IMR-90 (cell line): ENCODE measurements around the gene TICAM2. TPM values are rescaled to one million over a fixed set of nuclear protein-coding genes. Genes with fewer than 3 reads are reported as not detected.

Source experiments
- ATAC-seq: fragments of 200-7000 bp; cut with Tn5 transposase; 2 replicates; pipeline ENCODE4 v1.9.1; 2020; ENCODE audit warnings: low read depth, mild to moderate bottlenecking, moderate library complexity
- BruUV-seq: library from RNA; stranded (reverse); fragments of 400-500 nt; replicated peaks from 2 replicates; lab custom pipeline; 2021; lab: Mats Ljungman, UMichigan
- CTCF ChIA-PET: fragments of 300-600 bp; formaldehyde crosslinking; extraction: SDS; loops from one replicate; lab custom pipeline; 2021; ENCODE audit warnings: antibody characterized with exemption; lab: Yijun Ruan, JAX
- POLR2A ChIA-PET: fragments of 300-600 bp; sonication (Branson Sonifier 250); formaldehyde crosslinking; loops from one replicate; lab custom pipeline; 2022; ENCODE audit warnings: antibody characterized with exemption; ENCODE audit not compliant: unreplicated experiment; lab: Charles Lee
- DNase-seq: peaks from one replicate; pipeline ENCODE4 v3.0.0; 2013
- H2AFZ ChIP-seq: replicated peaks from 2 replicates; pipeline ENCODE3; 2013; ENCODE audit warnings: low read length, mild to moderate bottlenecking; ENCODE audit not compliant: poor library complexity
- H2AK5ac ChIP-seq: 2 replicates; pipeline ENCODE4 v1.6.1; 2013; ENCODE audit warnings: low read depth, low read length, inconsistent platforms
- H2AK9ac ChIP-seq: replicated peaks from 2 replicates; pipeline ENCODE3; 2013; ENCODE audit warnings: mild to moderate bottlenecking, low read depth, low read length, moderate library complexity; ENCODE audit not compliant: poor library complexity
- H2BK120ac ChIP-seq: 2 replicates; pipeline ENCODE4 v1.6.1; 2013; ENCODE audit warnings: low read depth, low read length, inconsistent platforms
- H2BK15ac ChIP-seq: 3 replicates; pipeline ENCODE4 v1.6.1; 2013; ENCODE audit warnings: low read depth, low read length, inconsistent platforms
- H2BK20ac ChIP-seq: 2 replicates; pipeline ENCODE4 v1.6.1; 2013; ENCODE audit warnings: low read depth, mild to moderate bottlenecking, inconsistent platforms, low read length, moderate library complexity
- H2BK5ac ChIP-seq: 2 replicates; pipeline ENCODE4 v1.6.1; 2013; ENCODE audit warnings: mild to moderate bottlenecking, low read depth, low read length, inconsistent platforms; ENCODE audit not compliant: poor library complexity, severe bottlenecking
- H3K14ac ChIP-seq: replicated peaks from 2 replicates; pipeline ENCODE4 v1.6.1; 2013; ENCODE audit warnings: low read depth, low read length, inconsistent platforms
- H3K18ac ChIP-seq: 2 replicates; pipeline ENCODE4 v1.6.1; 2013; ENCODE audit warnings: low read depth, low read length, control low read depth
- H3K23ac ChIP-seq: 2 replicates; pipeline ENCODE4 v1.6.1; 2013; ENCODE audit warnings: low read depth, low read length, inconsistent platforms
- H3K27ac ChIP-seq: 2 replicates; pipeline ENCODE4 v1.5.1; 2013; ENCODE audit warnings: mild to moderate bottlenecking, control low read depth, low read length; ENCODE audit not compliant: insufficient read depth
- H3K27me3 ChIP-seq: 2 replicates; pipeline ENCODE4 v1.6.1; 2013; ENCODE audit warnings: low read length; ENCODE audit not compliant: control insufficient read depth, insufficient read depth
- H3K36me3 ChIP-seq: 2 replicates; pipeline ENCODE4 v1.6.1; 2013; ENCODE audit warnings: low read length, mixed read lengths; ENCODE audit not compliant: control insufficient read depth, insufficient read depth
- H3K4ac ChIP-seq: 2 replicates; pipeline ENCODE4 v1.6.1; 2013; ENCODE audit warnings: low read depth, low read length, inconsistent platforms
- H3K4me1 ChIP-seq: 2 replicates; pipeline ENCODE4 v1.6.1; 2013; ENCODE audit warnings: low read length, mixed read lengths; ENCODE audit not compliant: control insufficient read depth, insufficient read depth
- H3K4me2 ChIP-seq: 2 replicates; pipeline ENCODE4 v1.6.1; 2013; ENCODE audit warnings: low read depth, mild to moderate bottlenecking, control low read depth, low read length, moderate library complexity
- H3K4me3 ChIP-seq: 2 replicates; pipeline ENCODE4 v1.5.1; 2013; ENCODE audit warnings: low read depth, mild to moderate bottlenecking, control low read depth, low read length, moderate library complexity; ENCODE audit not compliant: insufficient read depth
- H3K56ac ChIP-seq: 2 replicates; pipeline ENCODE4 v1.6.1; 2013; ENCODE audit warnings: low read length, inconsistent platforms; ENCODE audit not compliant: insufficient read depth; ENCODE audit errors: extremely low read depth
- H3K79me1 ChIP-seq, 2 experiments: 2 replicates each; pipeline ENCODE4 v1.6.1; 2013; ENCODE audit warnings: low read length in 2 of 2, inconsistent platforms in 1 of 2, low read depth in 1 of 2
- H3K9ac ChIP-seq: 2 replicates; pipeline ENCODE4 v1.6.1; 2013; ENCODE audit warnings: low read depth, low read length, control low read depth
- H3K9me1 ChIP-seq: 2 replicates; pipeline ENCODE4 v1.6.1; 2013; ENCODE audit warnings: low read length, inconsistent platforms; ENCODE audit not compliant: insufficient read depth
- H3K9me3 ChIP-seq: 2 replicates; pipeline ENCODE4 v1.6.1; 2013; ENCODE audit warnings: low read length; ENCODE audit not compliant: control insufficient read depth, insufficient read depth
- H4K20me1 ChIP-seq: 2 replicates; pipeline ENCODE4 v1.6.1; 2013; ENCODE audit warnings: low read length, inconsistent platforms; ENCODE audit not compliant: insufficient read depth
- H4K5ac ChIP-seq: 2 replicates; pipeline ENCODE4 v1.6.1; 2013; ENCODE audit warnings: mild to moderate bottlenecking, low read depth, low read length, control low read depth
- H4K8ac ChIP-seq, 2 experiments: 2 replicates each; pipeline ENCODE4 v1.6.1; 2013; ENCODE audit warnings: low read depth in 2 of 2, low read length in 2 of 2, control low read depth in 1 of 2, inconsistent platforms in 1 of 2
- H4K91ac ChIP-seq: 2 replicates; pipeline ENCODE4 v1.6.1; 2013; ENCODE audit warnings: low read depth, low read length, inconsistent platforms; ENCODE audit not compliant: insufficient read depth
- BHLHE40 ChIP-seq: fragments of 150-350 bp; IDR thresholded peaks from 2 replicates; pipeline ENCODE4 v1.6.1; 2016; ENCODE audit warnings: mild to moderate bottlenecking, low read depth, low read length
- CEBPB ChIP-seq: IDR thresholded peaks from 2 replicates; pipeline ENCODE4 v1.6.1; 2012; ENCODE audit warnings: low read depth, low read length, improper control_type of control experiment
- CHD1 ChIP-seq: IDR thresholded peaks from 2 replicates; pipeline ENCODE4 v1.6.1; 2012; ENCODE audit warnings: low read depth, low read length, improper control_type of control experiment
- CTCF ChIP-seq: conservative IDR thresholded peaks from 2 replicates; pipeline ENCODE4 v1.5.1; 2012; ENCODE audit warnings: mild to moderate bottlenecking, low read depth, low read length, improper control_type of control experiment
- FOS ChIP-seq: fragments of 150-350 bp; IDR thresholded peaks from 2 replicates; pipeline ENCODE4 v1.6.1; 2016; ENCODE audit warnings: low read depth, low read length
- MAFK ChIP-seq: IDR thresholded peaks from 2 replicates; pipeline ENCODE4 v1.6.1; 2012; ENCODE audit warnings: low read depth, low read length, improper control_type of control experiment
- MAZ ChIP-seq: IDR thresholded peaks from 2 replicates; pipeline ENCODE4 v1.6.1; 2012; ENCODE audit warnings: low read depth, mild to moderate bottlenecking, low read length, improper control_type of control experiment, moderate library complexity, borderline replicate concordance
- MXI1 ChIP-seq: IDR thresholded peaks from 2 replicates; pipeline ENCODE4 v1.6.1; 2012; ENCODE audit warnings: low read depth, mild to moderate bottlenecking, low read length, moderate library complexity, borderline replicate concordance
- NFE2L2 ChIP-seq: fragments of 150-350 bp; IDR thresholded peaks from 2 replicates; pipeline ENCODE4 v1.6.1; 2016; ENCODE audit warnings: low read depth, mild to moderate bottlenecking, low read length
- POLR2A ChIP-seq: IDR thresholded peaks from 2 replicates; pipeline ENCODE4 v1.6.1; 2012; ENCODE audit warnings: mild to moderate bottlenecking, low read depth, low read length
- RCOR1 ChIP-seq: IDR thresholded peaks from 2 replicates; pipeline ENCODE4 v1.6.1; 2012; ENCODE audit warnings: mild to moderate bottlenecking, low read length, improper control_type of control experiment; ENCODE audit not compliant: insufficient replicate concordance
- SMC3 ChIP-seq: fragments of 150-350 bp; IDR thresholded peaks from 2 replicates; pipeline ENCODE4 v1.6.1; 2016; ENCODE audit warnings: low read depth, mild to moderate bottlenecking, antibody characterized with exemption, low read length, moderate library complexity
- USF2 ChIP-seq: fragments of 150-350 bp; IDR thresholded peaks from 2 replicates; pipeline ENCODE4 v1.6.1; 2017; ENCODE audit warnings: mild to moderate bottlenecking, antibody characterized with exemption, low read length, low read depth
- WGBS, 2 experiments: methylation state at CpG; one replicate each; pipeline versions ENCODE4 v1.1.5 to v1.1.7; 2013; ENCODE audit warnings: missing lambda C conversion rate in 2 of 2; ENCODE audit not compliant: insufficient read length in 1 of 2; ENCODE audit errors: extremely low coverage in 2 of 2; 5-methylcytosine and 5-hydroxymethylcytosine counted together
- dilution Hi-C: fragments of 300-500 bp; cut with HindIII; formaldehyde crosslinking; loops from one replicate; pipeline ENCODE4 v1.14.3; 2018; ENCODE audit warnings: low sequenced_read_pairs; ENCODE audit not compliant: unreplicated experiment
- in situ Hi-C: fragments of 300-500 bp; cut with MboI; formaldehyde crosslinking; loops from 3 replicates; pipeline ENCODE4 v1.14.3; 2019; ENCODE audit warnings: low sequenced_read_pairs, inconsistent platforms, mixed read lengths
- intact Hi-C: fragments of 100-400 bp; cut with micrococcal nuclease; formaldehyde crosslinking; loops from 2 replicates; pipeline ENCODE4 v1.10.0; 2022
- polyA plus RNA-seq, 3 experiments: library from polyadenylated mRNA; depleted of rRNA; stranded (reverse); fragments of >200 nt; gene quantifications; 2 replicates each; pipeline ENCODE4 v1.2.3, GENCODE V29; 2012; ENCODE audit warnings: low replicate concordance in 1 of 3
- total RNA-seq: library from RNA; depleted of rRNA; stranded (reverse); fragments of >200 nt; gene quantifications from 2 replicates; pipeline ENCODE4 v1.2.3, GENCODE V29; 2012

The TICAM2 gene
- total and polyA plus RNA-seq, 2 of the 4 experiments (the other 2 are of a cell fraction) = 2.9 to 4.3 TPM

- peak overlapping the region; percentile 72 for H3K14ac ChIP-seq
- TF ChIP-seq CEBPB = no peak
- TF ChIP-seq RCOR1 = no peak
- TF ChIP-seq USF2 = no peak
- no peak for TF ChIP-seq POLR2A
- no peak for TF ChIP-seq MAFK
- no peak for TF ChIP-seq FOS
- TF ChIP-seq MAZ = no peak
- TF ChIP-seq CHD1 = no peak
- TF ChIP-seq SMC3 = no peak
- TF ChIP-seq MXI1 = no peak
- no peak for TF ChIP-seq BHLHE40
- no peak for TF ChIP-seq CTCF
- TF ChIP-seq NFE2L2 = no peak
- peak overlapping the region; percentile 81 for H3K23ac ChIP-seq
- H3K4me3 ChIP-seq = peak overlapping the region; percentile 86
- in situ Hi-C loops (no loop called here), dilution Hi-C loops (no loop called here), intact Hi-C loops (loop anchor here (2.0 to 10.0 kb wide), 4 partner anchors 44 to 292 kb away; no protein-coding TSS in a partner anchor)
- ATAC-seq (no peak), DNase-seq (no peak)
- H3K9me1 ChIP-seq = peaks cover 3% of the 10 kb centered on the region; the same call in 1 of the 2 replicates
- H2BK120ac ChIP-seq = no peak overlapping the region
- peaks cover 0 to 31% of the 10 kb centered on the region in 2 experiments; a peak in 2 of 4 replicates for H3K79me1 ChIP-seq
- H3K56ac ChIP-seq = no peak overlapping the region
- TSS peak; percentile 54 for BruUV-seq
- H3K4me1 ChIP-seq = peaks cover 2% of the 10 kb centered on the region; the same call in 1 of the 2 replicates
- peak overlapping the region; percentile 99 for H3K4me2 ChIP-seq
- H4K8ac ChIP-seq = no peak overlapping the region
- H2BK20ac ChIP-seq = no peak overlapping the region
- peak overlapping the region; percentile 95 for H3K9ac ChIP-seq
- H4K20me1 ChIP-seq = peaks cover 58% of the 10 kb centered on the region; the same call in 1 of the 2 replicates
- no peak overlapping the region for H2AFZ ChIP-seq
- peaks cover 10% of the 10 kb centered on the region for H3K36me3 ChIP-seq
- H2AK5ac ChIP-seq = peak overlapping the region; percentile 25; the same call in 1 of the 2 replicates
- H3K27ac ChIP-seq = peak overlapping the region; percentile 92
- H3K4ac ChIP-seq = peak overlapping the region; percentile 73
- H2AK9ac ChIP-seq = peak overlapping the region; percentile 84
- H3K18ac ChIP-seq = 0 out of 2 replicates have a peak overlapping the region, but pooled peaks have one; percentile 5
- H4K5ac ChIP-seq = no peak overlapping the region
- ChIA-PET POLR2A (interaction anchor here (1.2 kb wide), 1 partner anchor 116 kb away, joined by 4 read pairs; no protein-coding TSS in a partner anchor), CTCF (interaction anchor here (0.6 to 2.0 kb wide), 3 partner anchors 21 to 234 kb away, joined by 4 to 6 read pairs (median 5); no protein-coding TSS in a partner anchor)
- no peak overlapping the region for H4K91ac ChIP-seq
- no peaks in the 10 kb centered on the region for H3K27me3 ChIP-seq
- H2BK15ac ChIP-seq = no peak overlapping the region
- WGBS, 2 experiments = 37% methylated on average over 3 of the region's 10 CpGs; no CpG with 5 or more reads in 1 of the 2 experiments
- peak overlapping the region; percentile 90 for H2BK5ac ChIP-seq
- peaks cover 6% of the 10 kb centered on the region for H3K9me3 ChIP-seq
These were observed 59.5 kb downstream of the TICAM2 start for GRCh38 chr5:115542651-115543364.
